Prostate gland (tissue), 2 donors: ENCODE measurements around the gene CREBL2. TPM values are rescaled to one million over a fixed set of nuclear protein-coding genes. Genes with fewer than 3 reads are reported as not detected.

ENCODE experiments used
- DNase-seq: peaks from one replicate; pipeline ENCODE4 v3.0.0-alpha.2; 2019; ENCODE audit warnings: low spot score
- H3K27ac ChIP-seq, 2 donors: fragments of 200-600 bp; sonication (generic); 2 replicates each; pipeline ENCODE4 v1.5.1; 2017 to 2019
- H3K27me3 ChIP-seq: fragments of 200-600 bp; sonication (generic); replicated peaks from 2 replicates; pipeline ENCODE4 v1.5.1; 2019; ENCODE audit not compliant: insufficient read depth
- H3K36me3 ChIP-seq, 2 donors: fragments of 200-600 bp; sonication (generic); 1 replicate in 1 of 2; 2 replicates in 1 of 2; pipeline versions ENCODE4 v1.5.1 to v1.8.1; 2017 to 2019
- H3K4me1 ChIP-seq: fragments of 200-600 bp; sonication (generic); replicated peaks from 2 replicates; pipeline ENCODE4 v1.5.1; 2019
- H3K4me3 ChIP-seq, 2 donors: fragments of 200-600 bp; sonication (generic); 2 replicates each; pipeline ENCODE4 v1.5.1; 2017 to 2019
- H3K9me3 ChIP-seq: fragments of 200-600 bp; sonication (generic); 2 replicates; pipeline ENCODE4 v1.5.1; 2017
- CTCF ChIP-seq, 4 experiments: fragments of 200-600 bp in 2 of 4; fragments of 450-650 bp in 2 of 4; sonication (generic) in 2 of 4; IDR thresholded peaks; 1 replicate in 3 of 4; 2 replicates in 1 of 4; pipeline ENCODE4 v1.5.1; 2016 to 2019; ENCODE audit warnings: antibody characterized with exemption in 4 of 4, mild to moderate bottlenecking in 2 of 4, moderate library complexity in 2 of 4
- POLR2A ChIP-seq: fragments of 450-650 bp; IDR thresholded peaks from one replicate; pipeline ENCODE4 v1.6.1; 2016; ENCODE audit warnings: antibody characterized with exemption, mild to moderate bottlenecking
- POLR2AphosphoS5 ChIP-seq: sonication (generic); formaldehyde crosslinking; IDR thresholded peaks from one replicate; pipeline ENCODE4 v1.6.1; 2017; ENCODE audit warnings: antibody characterized with exemption
- WGBS: methylation state at CpG from one replicate; pipeline ENCODE4 v1.1.5; 2018; 5-methylcytosine and 5-hydroxymethylcytosine counted together
- intact Hi-C: fragments of 100-400 bp; cut with DNase I; formaldehyde crosslinking; loops from one replicate; pipeline ENCODE4 v1.14.2; 2022
- total RNA-seq, 2 donors: library from RNA; depleted of rRNA; stranded (reverse); fragments of >200 nt; gene quantifications; one replicate each; pipeline ENCODE4 v1.1.0, GENCODE V29; 2016

The CREBL2 gene
- total RNA-seq: 10 to 100 TPM; 48.1 to 59.8 TPM

DNA sequence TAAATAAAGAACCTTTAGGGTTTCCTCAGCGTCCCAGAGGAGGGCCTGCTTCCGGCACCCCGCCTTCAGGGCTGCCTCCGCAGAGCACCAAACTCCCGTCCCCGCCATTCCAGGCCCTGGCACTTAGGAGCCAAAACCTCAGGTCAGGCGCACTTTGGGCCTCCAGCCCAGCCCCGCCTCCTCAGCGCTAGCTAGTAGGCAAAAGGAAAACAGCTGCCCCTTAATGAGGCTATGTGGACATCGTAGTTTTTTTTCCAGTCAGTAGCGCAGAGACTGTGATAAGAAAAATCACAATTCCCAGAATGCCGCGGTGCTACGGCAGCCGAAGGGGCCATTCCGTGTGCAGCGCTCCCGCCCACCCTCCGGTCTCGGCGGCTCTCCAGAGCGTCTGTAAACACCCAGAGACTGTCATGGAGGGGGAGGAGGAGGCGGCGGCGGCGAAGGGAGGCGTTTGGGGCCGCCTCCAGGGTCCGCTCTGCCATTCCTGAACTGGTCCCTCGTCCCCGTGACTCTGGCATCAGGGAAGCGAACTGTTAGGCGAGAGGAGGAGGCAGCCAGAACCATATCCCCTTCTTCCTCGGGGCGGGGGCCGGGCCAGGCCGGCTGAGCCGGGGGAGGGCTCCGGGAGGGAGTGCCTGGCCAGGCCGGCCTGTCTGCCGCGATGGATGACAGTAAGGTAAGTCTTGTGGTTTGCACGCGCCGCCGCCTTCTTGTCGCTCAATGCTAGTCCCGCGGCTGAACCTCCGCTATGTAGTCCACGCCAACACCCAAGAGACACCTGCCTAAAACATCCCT, at the start of gene CREBL2:
Gene CREBL2 (plus strand): TSS at position 365 of the 795 bp plus-strand sequence. CDS start 297 bp downstream, at position 662.
- no peaks in the 10 kb centered on the region for H3K9me3 ChIP-seq
- H3K4me1 ChIP-seq: no peaks in the 10 kb centered on the region
- peak within 1 kb of the TSS; percentile 47 to 58 for H3K4me3 ChIP-seq
- H3K27me3 ChIP-seq: no peaks in the 10 kb centered on the region
- intact Hi-C loops: loop anchor here (5.0 to 10.0 kb wide), 2 partner anchors 49 to 83 kb away; partner anchors contain the start of genes DUSP16 and GPR19
- no peaks in the 10 kb centered on the region for H3K36me3 ChIP-seq
- peak within 1 kb of the TSS; percentile 90 to 94 for H3K27ac ChIP-seq
- peak; percentile 92 for DNase-seq
- peak; percentile 55 for TF ChIP-seq POLR2A
- TF ChIP-seq CTCF (IDR thresholded peaks at IDR 0.05): peak in 1 of 4 experiments; percentile 14
- TF ChIP-seq POLR2AphosphoS5: peak; percentile 99
- under 1% methylated on average over 45 of the region's 51 CpGs for WGBS

- no peaks in the 10 kb centered on the region for H3K36me3 ChIP-seq
- H3K4me1 ChIP-seq: peaks cover 3% of the 10 kb centered on the region
- H3K9me3 ChIP-seq: no peaks in the 10 kb centered on the region
- no peaks in the 10 kb centered on the region for H3K27me3 ChIP-seq
- WGBS: under 1% methylated on average over 45 of the region's 45 CpGs
- peak overlapping the region; percentile 73 to 100 for H3K4me3 ChIP-seq
- intact Hi-C loops: loop anchor here (5.0 kb wide), 3 partner anchors 50 to 155 kb away; partner anchors contain the start of genes CDKN1B, CREBL2 and GPR19
- peak overlapping the region; percentile 99 to 100 for H3K27ac ChIP-seq
- TF ChIP-seq CTCF (IDR thresholded peaks at IDR 0.05): no peak
- TF ChIP-seq POLR2AphosphoS5: no peak
- no peak for TF ChIP-seq POLR2A
- DNase-seq: no peak
These were observed 49.6 kb upstream of the CREBL2 start for GRCh38 chr12:12562016-12562483.

DNA sequence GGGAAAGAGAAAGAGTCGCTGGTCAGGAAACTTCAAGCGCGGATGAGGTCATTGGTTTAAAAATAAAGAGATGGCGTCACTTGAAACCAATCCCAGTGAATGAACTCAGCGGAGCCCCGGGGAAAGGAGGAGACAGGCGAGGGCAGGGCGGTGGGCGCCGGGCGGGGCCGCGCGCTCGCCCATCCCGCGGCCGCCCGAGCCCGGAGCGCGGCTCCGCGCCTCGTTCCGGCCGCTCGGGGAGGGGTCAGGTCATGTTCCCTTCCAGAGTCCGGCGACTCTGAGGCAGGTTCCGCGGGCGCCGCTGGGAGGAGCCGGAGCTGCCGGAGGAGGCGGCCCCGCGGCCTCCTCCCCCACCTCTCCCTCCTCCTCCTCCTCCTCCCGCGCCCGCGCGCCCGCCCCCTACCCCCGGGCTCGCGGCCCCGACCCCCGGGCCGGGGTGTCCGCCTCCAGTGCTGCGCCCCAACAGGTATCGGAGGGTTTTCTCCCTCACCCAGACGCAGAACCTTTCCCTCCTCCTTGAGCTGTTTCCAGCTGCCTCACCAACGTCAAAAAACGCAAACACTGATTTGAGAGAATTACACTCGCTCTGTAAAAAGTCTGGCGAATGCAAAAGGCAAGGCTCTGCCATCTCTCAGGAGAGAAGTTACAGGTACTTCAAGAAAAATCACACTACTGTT, 49.0 kb upstream of the CREBL2 start, which contains the start of gene DUSP16:
Gene DUSP16 (minus strand): TSS at position 279 of the 677 bp plus-strand sequence. CDS start 41,765 bp downstream, outside the sequence.
- DNase-seq: peak; percentile 93
- H3K36me3 ChIP-seq: no peaks in the 10 kb centered on the region
- TF ChIP-seq POLR2A (peak; percentile 78), CTCF (IDR thresholded peaks at IDR 0.05) (peak in 3 of 4 experiments; percentile 18 to 57 (median 46)), POLR2AphosphoS5 (peak; percentile 54)
- WGBS: under 1% methylated on average over 46 of the region's 59 CpGs
- H3K27ac ChIP-seq: peak within 1 kb of the TSS; percentile 99 to 100
- intact Hi-C loops: loop anchor here (5.0 kb wide), 3 partner anchors 50 to 155 kb away; partner anchors contain the start of genes CDKN1B, CREBL2 and GPR19
- H3K4me3 ChIP-seq: peak within 1 kb of the TSS; percentile 73 to 100
- H3K27me3 ChIP-seq: no peaks in the 10 kb centered on the region
- H3K9me3 ChIP-seq: no peaks in the 10 kb centered on the region
- peaks cover 3% of the 10 kb centered on the region for H3K4me1 ChIP-seq

DNA sequence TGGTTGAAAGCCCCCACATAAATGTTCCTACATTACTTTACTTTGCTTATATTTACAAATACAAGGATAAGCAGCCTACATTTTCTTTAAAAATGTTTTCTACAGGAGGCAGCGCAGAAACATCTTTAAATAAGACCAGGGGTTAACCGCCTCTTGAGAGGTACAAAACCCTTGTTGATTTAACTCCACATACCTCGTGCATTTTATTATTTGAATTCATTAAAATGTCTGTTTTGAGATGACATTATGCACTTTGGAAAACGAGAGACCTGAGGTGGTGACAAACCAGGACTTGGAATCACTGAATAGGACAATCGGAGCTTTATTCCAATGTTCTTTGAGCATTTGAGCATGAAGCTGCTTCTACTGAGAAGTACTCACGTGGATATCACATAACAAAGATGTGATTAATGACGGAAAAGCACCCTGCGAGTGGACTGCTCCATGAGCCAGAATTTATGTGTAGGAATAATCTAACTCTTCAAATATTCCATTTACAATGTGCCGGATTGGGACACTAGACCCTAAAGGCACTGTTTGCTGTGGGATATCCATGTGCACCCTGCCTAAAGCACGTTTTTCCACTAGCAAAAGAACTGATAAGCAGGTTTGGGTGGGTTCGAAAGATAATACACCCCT, 48.3 kb upstream of the CREBL2 start:
- Histone ChIP-seq H3K4me1 (peaks cover 3% of the 10 kb centered on the region), H3K36me3 (no peaks in the 10 kb centered on the region), H3K4me3 (peak overlapping the region; percentile 73 to 100), H3K9me3 (no peaks in the 10 kb centered on the region), H3K27me3 (no peaks in the 10 kb centered on the region), H3K27ac (peak overlapping the region; percentile 99 to 100)
- DNase-seq: no peak
- TF ChIP-seq CTCF (IDR thresholded peaks at IDR 0.05): no peak
- no peak for TF ChIP-seq POLR2AphosphoS5
- no peak for TF ChIP-seq POLR2A
- 44% methylated on average over 11 of the region's 11 CpGs for WGBS
- intact Hi-C loops: loop anchor here (5.0 kb wide), 3 partner anchors 49 to 154 kb away; partner anchors contain the start of genes CDKN1B, CREBL2 and GPR19
